Head of caudate nucleus (tissue), 42 donors: Measurements from ENCODE around the gene C10orf95.

Source experiments
- DNase-seq, 42 donors: peaks; one replicate each; pipeline versions ENCODE4 v3.0.0 to v3.0.0-alpha.2; 2020 to 2021; ENCODE audit warnings: mixed read lengths in 7 of 42
- intact Hi-C: fragments of 100-400 bp; cut with DNase I; formaldehyde crosslinking; loops from one replicate; pipeline ENCODE4 v1.15.0; 2022

Gene C10orf95

GRCh38 chr10:102421757-102422512 is 29.4 kb downstream of the C10orf95 start:
- intact Hi-C loops = loop anchor here (5.0 to 10.0 kb wide), 2 partner anchors 40 to 163 kb away; no protein-coding TSS in a partner anchor
- peak in 7 of 42 donors; percentile 11 to 55 (median 44) for DNase-seq

- DNase-seq = no peak
- intact Hi-C loops = loop anchor here (5.0 to 10.0 kb wide), 2 partner anchors 41 to 163 kb away; no protein-coding TSS in a partner anchor
Measured at GRCh38 chr10:102421507-102421756, 29.9 kb downstream of the C10orf95 start.

- DNase-seq = peak; percentile 87 to 98 (median 94)
- intact Hi-C loops = loop anchor here (5.0 to 10.0 kb wide), 2 partner anchors 41 to 164 kb away; no protein-coding TSS in a partner anchor
Measured at GRCh38 chr10:102420714-102421506, 30.4 kb downstream of the C10orf95 start, which contains the start of gene FBXL15. Gene FBXL15 (plus strand): TSS chr10:102420836. CDS start chr10:102421130, 294 bp downstream.

- intact Hi-C loops = loop anchor here (5.0 to 10.0 kb wide), 2 partner anchors 42 to 165 kb away; no protein-coding TSS in a partner anchor
- DNase-seq = no peak
Measured at GRCh38 chr10:102420181-102420713, 31.1 kb downstream of the C10orf95 start.

GRCh38 chr10:102419269-102420180 is 31.8 kb downstream of the C10orf95 start:
- DNase-seq = peak in 41 of 42 donors; percentile 56 to 91 (median 81)
- intact Hi-C loops = loop anchor here (5.0 to 10.0 kb wide), 2 partner anchors 43 to 165 kb away; no protein-coding TSS in a partner anchor

- peak in 33 of 42 donors; percentile 25 to 80 (median 64) for DNase-seq
- intact Hi-C loops = no loop called here
Measured at GRCh38 chr10:102418622-102419268, 32.6 kb downstream of the C10orf95 start, which contains the start of gene PSD. Gene PSD (minus strand): TSS chr10:102418785. CDS start chr10:102417038, 1,747 bp downstream.

- no peak for DNase-seq
- intact Hi-C loops = no loop called here
Measured at GRCh38 chr10:102416695-102417094, 34.6 kb downstream of the C10orf95 start.

- intact Hi-C loops = no loop called here
- DNase-seq = no peak
Measured at GRCh38 chr10:102416283-102416682, 35.1 kb downstream of the C10orf95 start.

- intact Hi-C loops = no loop called here
Measured at GRCh38 chr10:102414749-102415148, 36.6 kb downstream of the C10orf95 start.

GRCh38 chr10:102413806-102414561 is 37.4 kb downstream of the C10orf95 start:
- intact Hi-C loops = no loop called here

More at GRCh38 chr10:102414749-102415148, 36.6 kb downstream of the C10orf95 start:
- peak in 1 of 42 donors; percentile 3 for DNase-seq

GRCh38 chr10:102413053-102413705 is 38.2 kb downstream of the C10orf95 start:
- intact Hi-C loops = no loop called here
- DNase-seq = peak in 39 of 42 donors; percentile 45 to 93 (median 70)

More at GRCh38 chr10:102413806-102414561, 37.4 kb downstream of the C10orf95 start:
- DNase-seq = no peak

- no peak for DNase-seq
- intact Hi-C loops = no loop called here
Measured at GRCh38 chr10:102412293-102412692, 39.0 kb downstream of the C10orf95 start.

GRCh38 chr10:102411341-102412255 is 39.7 kb downstream of the C10orf95 start:
- intact Hi-C loops = no loop called here

GRCh38 chr10:102410429-102411073 is 40.8 kb downstream of the C10orf95 start:
- DNase-seq = peak in 38 of 42 donors; percentile 44 to 90 (median 72)

More at GRCh38 chr10:102411341-102412255, 39.7 kb downstream of the C10orf95 start:
- DNase-seq = no peak

More at GRCh38 chr10:102410429-102411073, 40.8 kb downstream of the C10orf95 start:
- intact Hi-C loops = no loop called here
